Neural cell (in vitro differentiated cells): ENCODE results near the gene PRAMEF18. TPM values are rescaled to one million over a fixed set of nuclear protein-coding genes. Genes with fewer than 3 reads are reported as not detected.
"Not testable (repeated sequence)": the region's sequence is repeated elsewhere in the genome, so short reads cannot be mapped to it uniquely, and the experiment has no call there.

Source experiments
- H2AFZ ChIP-seq: fragments of 200-600, 300-800 bp; sonication (generic), shearing (Covaris generic); 2 replicates; pipeline ENCODE4 v1.6.0; 2014; ENCODE audit warnings: low read depth, mild to moderate bottlenecking, antibody characterized with exemption, low read length, moderate library complexity
- H3F3A ChIP-seq: fragments of 200-600 bp; shearing (Covaris generic); 2 replicates; pipeline ENCODE4 v1.6.1; 2016; ENCODE audit warnings: mild to moderate bottlenecking, moderate library complexity, mixed read lengths, antibody characterized with exemption, low read length; ENCODE audit not compliant: insufficient read depth, poor library complexity, severe bottlenecking
- H3K27ac ChIP-seq: fragments of 200-600, 300-800 bp; sonication (generic), shearing (Covaris generic); 2 replicates; pipeline ENCODE4 v1.5.1; 2014; ENCODE audit warnings: mild to moderate bottlenecking, low read length, moderate library complexity
- H3K27me3 ChIP-seq: fragments of 300-800, 200-600 bp; sonication (generic), shearing (Covaris generic); 2 replicates; pipeline ENCODE4 v1.6.0; 2014; ENCODE audit warnings: mild to moderate bottlenecking, low read depth, low read length, moderate library complexity; ENCODE audit not compliant: insufficient read depth
- H3K36me3 ChIP-seq: fragments of 300-800, 200-600 bp; sonication (generic), shearing (Covaris generic); 2 replicates; pipeline ENCODE4 v1.5.1; 2014; ENCODE audit warnings: mild to moderate bottlenecking, antibody characterized with exemption, low read length, moderate library complexity; ENCODE audit not compliant: insufficient read depth
- H3K4me2 ChIP-seq: fragments of 300-800, 200-600 bp; sonication (generic), shearing (Covaris generic); 2 replicates; pipeline ENCODE4 v1.6.0; 2014; ENCODE audit warnings: mild to moderate bottlenecking, low read length
- H3K4me3 ChIP-seq: fragments of 300-800, 200-600 bp; sonication (generic), shearing (Covaris generic); 2 replicates; pipeline ENCODE4 v1.5.1; 2014; ENCODE audit warnings: mild to moderate bottlenecking, low read length, moderate library complexity
- H3K79me2 ChIP-seq: fragments of 200-600 bp; shearing (Covaris generic); replicated peaks from 2 replicates; pipeline ENCODE4 v1.6.0; 2014; ENCODE audit warnings: mild to moderate bottlenecking, low read length, moderate library complexity; ENCODE audit not compliant: insufficient read depth
- H3K9ac ChIP-seq: fragments of 300-800, 200-600 bp; sonication (generic), shearing (Covaris generic); 2 replicates; pipeline ENCODE4 v1.6.1; 2016; ENCODE audit warnings: mild to moderate bottlenecking, low read length, mixed read lengths
- H3K9me2 ChIP-seq: fragments of 200-600 bp; shearing (Covaris generic); 2 replicates; pipeline ENCODE4 v1.6.1; 2016; ENCODE audit warnings: mild to moderate bottlenecking, low read length, mixed read lengths; ENCODE audit not compliant: insufficient read depth
- H3K9me3 ChIP-seq: fragments of 200-600, 300-800 bp; sonication (generic), shearing (Covaris generic); 2 replicates; pipeline ENCODE4 v1.6.1; 2016; ENCODE audit warnings: mild to moderate bottlenecking, mixed run types, low read length, moderate library complexity, mixed read lengths
- H4K20me1 ChIP-seq: fragments of 200-600 bp; shearing (Covaris generic); 2 replicates; pipeline ENCODE4 v1.6.1; 2016; ENCODE audit warnings: mild to moderate bottlenecking, mixed run types; ENCODE audit not compliant: insufficient read depth
- polyA minus RNA-seq: library from RNA; depleted of rRNA, polyadenylated mRNA; stranded (reverse); fragments of >200 nt; gene quantifications from 2 replicates; pipeline ENCODE4 v1.2.3, GENCODE V29; 2014
- polyA plus RNA-seq: library from polyadenylated mRNA; depleted of rRNA; stranded (reverse); fragments of >200 nt; gene quantifications from 2 replicates; pipeline ENCODE4 v1.2.3, GENCODE V29; 2014

PRAMEF18 gene, protein sequence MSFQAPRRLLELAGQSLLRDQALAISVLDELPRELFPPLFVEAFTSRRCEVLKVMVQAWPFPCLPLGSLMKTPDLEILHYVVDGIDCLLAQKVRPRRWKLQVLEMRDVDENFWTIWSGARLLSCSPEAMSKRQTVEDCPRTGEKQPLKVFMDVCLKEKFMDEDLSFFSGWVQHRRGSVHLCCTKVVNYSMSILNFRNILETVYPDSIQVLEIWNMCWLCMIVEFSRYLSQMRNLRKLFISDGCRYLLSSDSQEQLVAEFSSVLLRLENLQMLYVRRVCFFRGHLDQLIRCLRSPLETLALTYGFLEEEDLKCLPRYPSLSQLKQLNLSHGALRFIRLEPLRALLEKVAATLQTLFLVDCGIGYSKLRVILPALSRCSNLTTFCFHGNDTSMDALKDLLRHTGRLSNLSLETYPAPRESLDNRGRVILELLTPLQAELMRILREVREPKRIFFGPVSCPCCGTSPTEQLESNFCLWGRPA
- polyA plus RNA-seq, result not detected in 2 replicates
- not detected in 2 replicates for polyA minus RNA-seq

DNA sequence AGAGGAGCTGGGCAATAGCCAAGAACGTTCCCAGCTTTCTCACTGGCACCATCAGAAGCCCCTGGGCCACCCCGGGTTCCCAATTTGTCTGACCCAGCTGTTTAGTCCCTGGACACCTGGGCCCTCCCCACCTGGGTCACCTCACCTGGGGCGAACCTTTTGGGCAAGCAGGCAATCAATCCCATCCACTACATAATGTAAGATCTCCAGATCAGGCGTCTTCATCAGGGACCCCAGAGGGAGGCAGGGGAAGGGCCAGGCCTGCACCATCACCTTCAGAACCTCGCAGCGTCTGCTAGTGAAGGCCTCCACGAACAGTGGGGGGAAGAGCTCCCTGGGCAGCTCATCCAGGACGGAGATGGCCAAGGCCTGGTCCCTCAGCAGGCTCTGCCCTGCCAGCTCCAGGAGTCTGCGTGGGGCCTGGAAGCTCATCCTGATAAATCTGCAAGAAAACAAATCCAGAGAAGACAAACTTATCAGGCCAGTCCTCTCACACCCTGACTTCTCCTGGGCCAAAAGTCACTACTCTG is at the start of gene PRAMEF18:
PRAMEF18 (minus strand) TSS at position 480 of the 530 bp plus-strand sequence; CDS start at position 432, 48 bp downstream.
- not testable (repeated sequence) for H3K79me2 ChIP-seq, H3K36me3 ChIP-seq, H3K9ac ChIP-seq, H3K27ac ChIP-seq, H3K9me3 ChIP-seq, H3K4me3 ChIP-seq, H3K9me2 ChIP-seq, H2AFZ ChIP-seq, H3K27me3 ChIP-seq, H3K4me2 ChIP-seq, H3F3A ChIP-seq, H4K20me1 ChIP-seq

DNA sequence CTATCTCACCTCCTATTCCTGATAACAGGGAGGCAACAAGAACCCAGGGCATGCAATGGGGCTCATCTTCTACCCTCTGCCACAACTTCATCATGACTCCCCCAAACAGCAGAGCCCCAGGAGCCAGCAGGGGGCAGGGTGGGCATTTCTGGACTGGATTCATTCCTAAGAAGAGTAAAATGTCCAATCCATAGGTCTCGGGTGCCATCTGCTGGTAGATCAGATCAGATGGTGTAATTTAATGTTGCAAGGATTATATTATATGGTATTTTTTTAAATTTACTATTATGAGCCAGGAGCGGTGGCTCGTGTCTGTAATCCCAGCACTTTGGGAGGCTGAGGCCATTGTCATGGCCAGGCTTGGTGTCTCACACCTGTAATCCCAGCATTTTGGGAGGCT is 39.2 kb upstream of the PRAMEF18 start:
- not testable (repeated sequence) for H3K4me2 ChIP-seq, H3K9me3 ChIP-seq, H3F3A ChIP-seq, H2AFZ ChIP-seq, H3K27me3 ChIP-seq, H3K9me2 ChIP-seq, H3K79me2 ChIP-seq, H3K4me3 ChIP-seq, H3K36me3 ChIP-seq, H3K27ac ChIP-seq, H4K20me1 ChIP-seq, H3K9ac ChIP-seq

DNA sequence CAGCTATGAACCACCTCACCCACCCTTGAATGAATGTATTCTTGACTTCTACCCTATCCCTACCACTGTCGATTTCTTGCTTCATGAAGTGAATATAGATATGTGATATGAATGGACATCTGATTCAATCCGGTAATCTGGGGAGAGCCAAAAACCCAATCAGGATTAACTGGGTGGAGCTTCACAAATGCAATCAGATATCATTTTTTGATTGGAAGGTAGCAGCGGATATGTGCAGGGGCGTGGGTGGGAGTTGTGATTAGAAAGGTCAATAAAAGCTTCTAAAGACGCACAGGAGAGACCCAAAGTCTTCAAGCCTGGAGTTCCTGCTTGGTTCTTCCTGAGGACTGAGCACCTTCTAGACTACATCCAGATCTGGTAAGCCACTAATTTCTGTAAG is 27.9 kb upstream of the PRAMEF18 start, which contains the start of gene PRAMEF5:
PRAMEF5 (plus strand) TSS at position 301 of the 400 bp plus-strand sequence. CDS start 5,071 bp downstream, outside the sequence.
- H3K36me3 ChIP-seq, H2AFZ ChIP-seq, H3K4me2 ChIP-seq, H3K27ac ChIP-seq, H3F3A ChIP-seq, H4K20me1 ChIP-seq, H3K9ac ChIP-seq, H3K9me3 ChIP-seq, H3K9me2 ChIP-seq, H3K79me2 ChIP-seq, H3K27me3 ChIP-seq, H3K4me3 ChIP-seq: not testable (repeated sequence)

DNA sequence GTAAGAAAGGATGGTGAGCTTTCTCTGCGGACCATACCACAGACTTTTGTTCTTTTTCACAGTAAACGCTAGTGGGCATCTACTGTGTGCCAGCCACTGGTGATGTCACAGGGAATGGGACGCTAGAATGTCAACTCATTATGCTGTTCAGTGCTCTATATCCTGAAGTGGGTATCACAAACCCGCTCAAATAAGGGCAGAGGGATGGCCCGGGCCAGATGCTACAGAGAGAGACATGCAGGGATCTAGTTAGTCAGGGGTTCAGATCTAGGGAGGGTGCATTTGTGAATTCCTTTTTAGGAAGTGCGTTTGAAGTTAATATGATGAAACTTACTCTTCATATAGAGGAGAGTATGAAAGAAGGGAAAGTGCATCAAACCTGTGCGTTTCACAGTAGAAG is 21.2 kb upstream of the PRAMEF18 start:
- H3K9ac ChIP-seq, H3K9me2 ChIP-seq, H3K4me2 ChIP-seq, H3K36me3 ChIP-seq, H3K4me3 ChIP-seq, H3K79me2 ChIP-seq, H3K27me3 ChIP-seq, H3K27ac ChIP-seq, H3K9me3 ChIP-seq, H4K20me1 ChIP-seq, H2AFZ ChIP-seq, H3F3A ChIP-seq: not testable (repeated sequence)

DNA sequence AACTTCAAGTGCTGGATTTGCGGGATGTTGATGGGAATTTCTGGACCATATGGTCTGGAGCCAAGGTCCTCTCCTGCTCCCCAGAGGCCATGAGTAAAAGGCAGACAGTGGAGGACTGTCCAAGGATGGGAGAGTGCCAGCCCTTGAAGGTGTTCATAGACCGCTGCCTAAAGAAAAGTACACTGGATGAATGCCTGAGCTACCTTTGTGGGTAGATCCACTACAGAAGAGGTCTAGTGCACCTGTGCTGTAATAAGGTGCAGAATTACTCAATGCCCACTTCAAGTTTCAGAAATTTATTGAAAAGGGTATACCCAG is 20.6 kb upstream of the PRAMEF18 start:
- not testable (repeated sequence) for H3K9ac ChIP-seq, H3K27me3 ChIP-seq, H3K36me3 ChIP-seq, H3K9me3 ChIP-seq, H3K4me2 ChIP-seq, H3F3A ChIP-seq, H3K9me2 ChIP-seq, H3K79me2 ChIP-seq, H4K20me1 ChIP-seq, H2AFZ ChIP-seq, H3K4me3 ChIP-seq, H3K27ac ChIP-seq

DNA sequence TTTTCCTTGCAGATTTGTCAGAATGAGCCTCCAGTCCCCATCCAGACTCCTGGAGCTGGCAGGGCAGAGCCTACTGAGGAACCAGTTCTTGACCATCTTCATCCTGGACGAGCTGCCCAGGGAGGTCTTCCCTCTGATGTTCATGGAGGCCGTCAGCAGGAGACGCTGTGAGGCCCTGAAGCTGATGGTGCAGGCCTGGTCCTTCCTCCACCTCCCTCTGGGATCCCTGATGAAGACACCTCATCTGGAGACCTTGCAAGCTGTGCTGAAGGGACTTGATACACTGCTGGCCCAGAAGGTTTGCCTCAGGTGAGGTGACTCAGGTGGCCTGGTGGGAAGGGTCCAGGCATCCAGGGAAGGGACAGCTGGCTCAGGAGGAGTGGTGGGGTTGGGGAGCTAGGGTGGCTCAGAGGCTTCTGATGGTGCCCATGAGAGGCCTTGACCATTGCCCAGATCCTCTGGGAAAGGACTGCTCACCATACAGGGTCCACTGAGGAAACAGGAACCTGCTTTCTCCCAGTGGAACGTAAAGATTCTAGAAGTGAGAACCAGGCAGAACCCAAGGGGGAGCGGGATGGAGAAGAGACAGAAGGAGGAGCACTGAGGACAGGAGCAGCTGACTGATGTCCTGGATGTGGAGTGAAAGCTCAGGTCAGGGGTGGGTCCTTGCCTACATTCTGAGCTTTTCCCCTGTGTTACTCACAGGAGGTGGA is 20.0 kb upstream of the PRAMEF18 start:
- H2AFZ ChIP-seq, H3K27me3 ChIP-seq, H3K79me2 ChIP-seq, H3K27ac ChIP-seq, H3K9me2 ChIP-seq, H3K9me3 ChIP-seq, H3K4me2 ChIP-seq, H4K20me1 ChIP-seq, H3K36me3 ChIP-seq, H3K4me3 ChIP-seq, H3F3A ChIP-seq, H3K9ac ChIP-seq: not testable (repeated sequence)

DNA sequence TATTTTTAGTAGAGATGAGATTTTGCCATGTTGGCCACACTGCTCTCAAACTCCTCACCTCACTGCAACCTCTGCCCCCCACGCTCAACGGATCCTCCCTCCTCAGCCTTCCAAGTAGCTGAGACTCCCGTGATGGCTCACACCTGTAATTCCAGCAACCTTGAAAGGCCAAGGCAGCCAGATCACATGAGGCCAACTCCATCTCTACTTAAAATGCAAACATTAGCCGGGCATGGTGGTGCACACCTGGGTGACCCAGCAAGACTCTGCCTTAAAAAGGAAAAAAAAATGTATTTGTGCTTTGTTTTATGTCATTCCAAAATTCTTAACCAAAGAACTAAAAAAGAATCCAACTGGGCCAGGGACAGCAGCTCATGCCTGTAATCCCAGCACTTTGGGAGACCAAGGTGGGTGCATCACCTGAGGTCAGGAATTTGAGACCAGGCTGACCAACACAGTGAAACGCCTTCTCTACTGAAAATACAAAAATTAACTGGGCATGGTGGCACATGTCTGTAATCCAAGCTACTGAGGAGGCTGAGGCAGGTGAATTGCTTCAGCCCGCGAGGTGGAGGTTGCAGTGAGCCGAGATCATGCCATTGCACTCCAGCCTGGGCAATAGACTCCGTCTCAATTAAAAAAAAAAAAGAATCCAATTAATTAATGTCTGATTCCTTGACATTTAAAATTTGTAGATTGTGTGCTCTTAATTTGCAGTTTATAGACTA is 17.7 kb upstream of the PRAMEF18 start:
- not testable (repeated sequence) for H3K27me3 ChIP-seq, H3K9me3 ChIP-seq, H3K36me3 ChIP-seq, H3K27ac ChIP-seq, H3K9ac ChIP-seq, H3K9me2 ChIP-seq, H2AFZ ChIP-seq, H3K4me2 ChIP-seq, H3F3A ChIP-seq, H3K4me3 ChIP-seq, H4K20me1 ChIP-seq, H3K79me2 ChIP-seq
